NAMALWA (cell line): Measurements from ENCODE around the gene LIPT2.
"Not testable (repeated sequence)": the region's sequence is repeated elsewhere in the genome, so short reads cannot be mapped to it uniquely, and the experiment has no call there.

Experiments
- DNase-seq: peaks from one replicate; pipeline ENCODE4 v3.0.0-alpha.2; 2015; ENCODE audit warnings: low spot score

LIPT2 gene

GRCh38 chr11:74492974-74493790, at the start of gene LIPT2:
Gene LIPT2, minus strand, starts transcription at chr11:74493724. Its CDS starts 21 bp downstream, at chr11:74493703.
- DNase-seq, result peak; percentile 98

DNA sequence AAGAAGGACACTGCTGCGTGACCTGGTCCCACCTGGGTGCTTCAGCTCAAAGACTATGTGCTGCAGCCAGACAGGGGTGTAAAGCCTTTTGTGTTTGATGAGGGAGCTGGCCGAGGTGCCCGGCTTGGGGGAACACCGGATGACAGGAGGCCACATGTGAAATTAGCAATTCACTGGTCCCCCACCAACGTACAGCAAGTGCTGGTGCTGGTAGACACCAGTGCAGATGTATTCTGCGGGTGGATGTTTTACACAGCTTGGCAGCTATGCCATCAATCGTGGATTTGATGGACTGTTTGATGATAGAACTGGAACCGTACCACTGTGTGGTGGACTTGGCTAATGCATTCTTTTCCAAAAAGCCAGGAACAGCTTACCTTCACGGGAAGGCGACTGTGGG, 47.9 kb upstream of the LIPT2 start:
- DNase-seq, result no peak

- DNase-seq, result no peak
Observed at GRCh38 chr11:74540270-74540669, 46.7 kb upstream of the LIPT2 start.

- no peak for DNase-seq
Observed at GRCh38 chr11:74538680-74539079, 45.2 kb upstream of the LIPT2 start.

DNA sequence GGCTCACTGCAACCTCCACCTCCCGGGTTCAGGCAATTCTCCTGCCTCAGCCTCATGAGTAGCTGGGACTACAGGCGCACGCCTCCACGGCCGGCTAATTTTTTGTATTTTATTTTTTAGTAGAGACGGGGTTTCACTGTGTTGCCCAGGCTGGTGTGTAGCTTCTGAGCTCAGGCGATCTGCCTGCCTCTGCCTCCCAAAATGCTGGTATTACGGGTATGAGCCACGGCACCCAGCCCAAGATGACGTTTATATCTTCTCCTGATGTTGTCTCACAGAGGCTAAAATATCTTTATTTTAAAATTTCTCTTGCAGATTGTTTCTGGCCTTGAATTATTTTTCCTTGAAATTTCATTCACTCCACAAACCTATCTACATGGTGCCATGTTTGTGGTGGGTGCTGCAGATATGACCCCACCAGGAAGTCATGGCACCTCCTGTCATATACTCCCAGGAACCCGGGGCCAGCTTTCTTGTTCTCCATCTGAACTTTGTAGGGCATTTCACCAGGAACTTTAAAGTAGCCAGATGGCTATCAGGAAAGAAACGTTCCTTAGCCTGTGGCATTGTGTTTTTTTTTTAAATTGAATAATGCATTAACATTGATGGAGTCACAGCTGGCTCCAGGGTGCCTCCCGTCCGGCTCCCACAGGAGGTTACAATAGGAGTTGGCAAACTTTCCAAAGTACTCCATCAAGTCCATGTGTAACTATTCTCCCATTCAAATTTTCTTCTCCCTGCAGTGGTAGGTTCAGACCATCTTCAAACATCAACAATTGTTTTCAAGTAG, 42.0 kb upstream of the LIPT2 start:
- DNase-seq, result no peak

DNA sequence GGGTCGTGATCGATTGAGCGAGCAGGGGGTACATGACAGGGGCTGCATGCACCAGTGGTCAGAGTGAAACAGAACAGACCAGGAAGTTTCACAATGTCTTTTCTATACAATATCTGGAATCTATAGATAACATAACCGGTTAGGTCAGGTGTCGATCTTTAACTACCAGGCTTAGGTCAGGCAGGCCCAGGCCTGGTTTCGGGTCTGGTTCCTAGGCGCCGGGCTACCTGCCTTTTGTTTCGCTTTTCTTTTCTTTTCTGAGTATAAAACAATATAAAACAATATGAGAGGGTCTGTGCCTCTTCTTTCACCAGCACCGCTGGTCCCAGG, 41.4 kb upstream of the LIPT2 start:
- DNase-seq, result not testable (repeated sequence)

GRCh38 chr11:74534216-74534945, 40.9 kb upstream of the LIPT2 start:
- no peak for DNase-seq

- no peak for DNase-seq
Observed at GRCh38 chr11:74533421-74533820, 39.9 kb upstream of the LIPT2 start.

DNA sequence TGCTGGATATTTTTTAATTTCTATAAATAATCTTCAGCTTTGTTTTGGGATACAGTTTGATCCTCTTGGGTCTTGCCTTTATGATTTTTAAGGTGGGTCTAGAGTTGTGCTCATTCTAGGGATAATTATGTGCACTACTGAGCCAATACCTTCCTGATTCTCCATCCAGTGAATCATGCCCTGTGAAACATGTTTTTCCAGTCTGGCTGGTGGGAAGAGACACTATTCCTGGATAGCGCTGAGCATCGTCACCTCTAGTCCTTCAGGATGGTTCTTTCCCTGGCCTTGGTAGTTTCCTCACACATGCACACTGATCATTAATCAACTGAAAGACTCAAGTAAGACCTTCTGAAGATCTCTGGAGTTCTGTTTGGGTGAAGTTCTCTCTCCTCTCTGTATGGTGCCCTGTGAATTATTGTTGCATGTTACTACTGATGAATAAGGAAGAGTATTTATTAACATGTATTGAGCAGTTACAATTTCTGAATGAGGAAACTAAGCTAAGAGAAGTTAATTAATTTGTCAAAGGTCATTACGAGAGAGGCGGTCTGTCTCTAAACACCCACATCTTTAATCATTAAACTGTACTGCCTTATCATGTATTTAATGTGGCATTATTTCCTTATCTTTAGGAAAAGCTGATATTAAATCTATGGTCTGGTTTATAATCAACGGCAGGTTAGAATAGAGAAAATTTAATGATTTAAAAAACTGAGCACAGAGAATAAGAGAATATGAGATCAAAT, 39.1 kb upstream of the LIPT2 start:
- DNase-seq, result no peak

GRCh38 chr11:74524978-74525377, 31.5 kb upstream of the LIPT2 start:
- DNase-seq, result no peak

- no peak for DNase-seq
Observed at GRCh38 chr11:74524501-74524900, 31.0 kb upstream of the LIPT2 start.

DNA sequence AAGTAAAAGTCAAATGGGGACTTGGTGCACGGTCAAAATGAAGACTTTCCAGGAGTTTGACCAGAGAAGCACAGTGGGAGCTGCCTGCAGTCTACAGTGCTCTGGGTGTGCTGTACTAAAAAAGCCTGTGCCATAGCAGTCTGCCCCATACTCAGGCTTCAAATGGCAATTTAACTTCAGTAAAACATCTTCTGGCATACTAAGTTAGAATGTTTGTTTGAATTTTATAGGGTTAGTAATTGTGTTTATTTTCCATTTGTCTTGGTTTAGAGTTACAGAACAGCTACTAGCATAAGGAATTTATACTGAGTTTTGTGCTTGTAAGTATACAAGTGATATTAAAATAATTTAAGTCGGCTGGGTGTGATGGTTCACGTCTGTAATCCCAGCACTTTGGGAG, 29.3 kb upstream of the LIPT2 start:
- no peak for DNase-seq

DNA sequence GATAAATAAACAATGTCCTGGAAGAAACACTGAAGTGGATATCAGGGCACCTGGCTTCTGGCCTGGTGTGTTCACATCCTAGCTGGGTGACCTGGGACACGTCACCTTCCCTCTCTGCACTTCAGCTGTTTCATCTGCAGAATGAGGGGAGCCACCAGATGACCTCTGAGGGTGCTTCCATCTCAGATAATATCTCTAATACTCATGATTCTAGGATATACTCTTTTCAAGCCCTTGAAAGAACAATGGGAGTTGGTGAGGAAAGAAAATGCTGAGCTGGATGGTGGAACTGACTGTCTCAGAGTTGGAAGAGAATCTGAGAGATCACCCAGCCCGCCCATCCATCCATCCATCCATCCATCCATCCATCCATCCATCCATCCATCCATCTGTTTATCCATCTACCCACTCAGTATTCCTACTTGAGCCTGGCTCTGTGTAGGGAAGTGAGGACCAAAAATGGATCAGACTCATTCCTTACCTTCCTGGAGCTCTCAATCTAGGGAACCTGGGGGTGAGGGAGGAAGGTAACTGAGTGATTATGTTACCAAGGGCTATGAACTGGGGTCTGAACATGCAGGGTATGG, 28.2 kb upstream of the LIPT2 start:
- no peak for DNase-seq

DNA sequence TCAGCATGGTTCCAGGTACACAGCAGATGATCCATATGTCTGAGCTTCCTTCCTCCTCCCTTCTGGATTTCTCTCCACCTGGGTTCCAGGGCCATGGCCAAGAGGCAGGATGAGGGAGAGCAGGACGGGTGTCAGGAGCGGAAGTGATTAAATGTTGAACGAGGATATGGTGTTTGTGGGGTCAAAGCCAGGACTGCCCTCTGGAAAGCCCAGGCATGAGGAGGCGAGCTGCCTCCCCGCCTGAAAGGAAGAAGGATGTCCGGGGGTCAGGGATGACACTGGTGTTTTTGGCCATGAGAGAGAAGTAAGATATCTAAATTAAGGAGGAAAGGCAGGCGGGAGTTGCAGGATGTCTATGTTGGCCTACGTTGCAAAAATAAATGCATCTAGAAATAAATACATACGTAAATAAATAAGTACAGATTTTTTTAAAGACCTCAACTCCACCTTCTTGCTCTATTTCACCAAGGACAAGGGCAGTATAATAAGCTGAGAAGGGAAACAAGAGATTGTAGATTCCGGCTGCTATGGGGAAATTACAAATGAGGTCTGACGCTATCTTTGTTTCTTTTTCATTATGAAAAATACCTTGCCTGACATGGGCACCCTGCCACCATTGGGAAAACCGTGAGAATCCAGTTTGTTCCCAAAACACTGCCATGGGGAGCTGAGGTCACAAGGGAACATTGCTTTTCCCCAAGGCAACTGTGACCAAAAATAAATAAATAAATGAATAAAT, 27.6 kb upstream of the LIPT2 start:
- DNase-seq, result no peak

- no peak for DNase-seq
Observed at GRCh38 chr11:74520316-74520715, 26.8 kb upstream of the LIPT2 start.

DNA sequence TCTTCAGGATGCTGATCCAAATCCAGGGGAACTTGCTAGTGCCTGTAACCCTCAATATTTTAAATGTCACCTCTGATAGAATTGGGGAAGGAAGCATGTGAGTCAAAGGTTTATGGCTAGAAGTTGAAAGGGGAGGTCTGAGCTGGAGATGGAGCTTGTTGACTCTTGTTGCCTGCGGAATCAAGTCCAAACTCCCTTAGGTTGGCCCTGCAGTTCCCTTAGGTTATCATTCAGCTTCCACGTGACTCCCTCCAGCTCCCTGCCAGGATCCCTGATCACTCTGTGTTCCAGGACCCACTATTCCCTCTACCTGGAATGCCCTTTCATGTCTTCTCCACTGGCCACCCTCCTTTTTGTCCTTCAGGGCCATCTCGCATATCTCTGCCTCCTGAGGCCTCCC, 26.2 kb upstream of the LIPT2 start:
- DNase-seq, result no peak

DNA sequence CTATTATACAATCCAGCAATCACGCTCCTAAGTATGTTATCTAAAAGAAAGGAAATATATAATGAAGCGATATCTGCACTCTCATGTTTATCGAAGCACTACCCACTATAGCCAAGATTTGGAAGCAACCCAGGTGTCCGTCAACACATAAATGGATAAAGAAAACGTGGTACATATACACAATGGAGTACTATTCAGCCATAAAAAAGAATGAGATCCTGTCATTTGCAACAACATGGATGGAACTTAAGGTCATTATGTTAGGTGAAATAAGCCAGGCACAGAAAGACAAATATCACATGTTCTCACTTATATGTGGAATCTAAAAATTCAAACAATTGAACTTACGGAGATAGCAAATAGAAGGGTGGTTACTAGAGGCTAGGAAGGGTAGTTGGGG, 24.1 kb upstream of the LIPT2 start:
- not testable (repeated sequence) for DNase-seq

- no peak for DNase-seq
Observed at GRCh38 chr11:74507582-74507981, 14.1 kb upstream of the LIPT2 start.

DNA sequence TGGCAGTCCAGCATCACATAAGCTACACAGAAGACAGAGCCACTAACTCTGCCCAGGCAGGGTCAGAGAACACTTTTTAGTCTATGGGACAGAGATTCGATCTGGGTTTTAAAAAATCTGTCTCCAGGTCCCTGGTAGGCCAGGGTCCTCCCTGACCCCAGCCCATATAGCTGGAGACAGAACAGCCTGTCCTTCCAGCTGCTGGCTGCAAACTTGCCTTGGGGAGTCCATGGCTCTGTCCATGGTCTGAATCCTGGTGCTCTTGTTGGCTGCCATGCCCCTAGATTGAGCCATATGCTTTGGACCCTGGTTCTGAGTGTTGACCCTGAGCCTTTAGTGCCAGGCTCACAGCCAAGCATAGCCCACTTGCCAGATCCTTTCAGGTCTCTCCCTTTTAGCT, 13.3 kb upstream of the LIPT2 start:
- DNase-seq, result no peak

DNA sequence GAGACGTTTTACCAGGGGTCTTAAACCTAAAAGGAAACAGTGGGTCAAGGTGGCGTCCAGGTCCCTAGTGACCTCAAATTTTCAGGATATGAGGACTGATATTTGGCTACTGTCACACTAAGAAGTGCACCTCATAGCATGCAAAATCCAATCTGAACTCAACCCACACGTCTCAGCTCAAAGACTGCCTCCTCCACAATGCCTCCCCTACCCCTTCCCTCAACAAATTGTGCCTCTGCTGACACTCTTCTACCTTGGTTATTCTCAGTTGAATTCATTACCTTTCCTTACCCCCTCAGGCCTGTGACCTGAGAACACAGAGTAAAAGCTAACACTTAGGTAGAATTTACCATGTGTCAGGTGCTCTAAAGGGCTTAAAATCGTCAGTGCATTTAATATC, 12.4 kb upstream of the LIPT2 start:
- DNase-seq, result no peak

GRCh38 chr11:74504100-74504691, 10.7 kb upstream of the LIPT2 start:
- DNase-seq, result no peak
